Activated naive CD4-positive, alpha-beta T cell treated with Interleukin-2 at 50 U/mL for 16 hours (primary cell): ENCODE measurements around the gene CHCHD1.
"Not testable (repeated sequence)": the region's sequence is repeated elsewhere in the genome, so short reads cannot be mapped to it uniquely, and the experiment has no call there.

Experiments
- DNase-seq: peaks from one replicate; pipeline ENCODE4 v3.0.0-alpha.2; 2020

Gene CHCHD1

GRCh38 chr10:73814276-73814895 lies 32.5 kb downstream of the CHCHD1 start:
- no peak for DNase-seq

- no peak for DNase-seq
These were observed 33.3 kb downstream of the CHCHD1 start for GRCh38 chr10:73814896-73815718.

GRCh38 chr10:73815719-73816030 lies 33.8 kb downstream of the CHCHD1 start:
- DNase-seq = no peak

- DNase-seq = no peak
These were observed 35.3 kb downstream of the CHCHD1 start for GRCh38 chr10:73816917-73817729.

GRCh38 chr10:73817826-73818225 lies 36.0 kb downstream of the CHCHD1 start:
- no peak for DNase-seq

GRCh38 chr10:73818402-73818801 lies 36.6 kb downstream of the CHCHD1 start:
- DNase-seq = no peak

- no peak for DNase-seq
These were observed 37.2 kb downstream of the CHCHD1 start for GRCh38 chr10:73819081-73819480.

- DNase-seq = no peak
These were observed 37.8 kb downstream of the CHCHD1 start for GRCh38 chr10:73819513-73820093.

GRCh38 chr10:73823391-73823790 lies 41.5 kb downstream of the CHCHD1 start:
- DNase-seq = no peak

- no peak for DNase-seq
These were observed 42.4 kb downstream of the CHCHD1 start for GRCh38 chr10:73824146-73824725.

- DNase-seq = no peak
These were observed 45.7 kb downstream of the CHCHD1 start for GRCh38 chr10:73827346-73828089.

GRCh38 chr10:73828161-73828560 lies 46.3 kb downstream of the CHCHD1 start:
- no peak for DNase-seq

GRCh38 chr10:73829090-73829489 lies 47.2 kb downstream of the CHCHD1 start:
- DNase-seq = not testable (repeated sequence)
